NCI-H1092 treated with DMSO at 0.1 percent for 48 hours (cell line): ENCODE measurements around the gene PTPRN2.
"Not testable (repeated sequence)": the region's sequence is repeated elsewhere in the genome, so short reads cannot be mapped to it uniquely, and the experiment has no call there.

ENCODE experiments used
- DNase-seq: peaks from one replicate; lab custom pipeline; 2025; lab: John Stamatoyannopoulos, UW

Gene PTPRN2

GRCh38 chr7:158048569-158048968, 539.1 kb downstream of the PTPRN2 start:
- no peak for DNase-seq

GRCh38 chr7:158047391-158048059, 540.1 kb downstream of the PTPRN2 start:
- DNase-seq: no peak

GRCh38 chr7:158046246-158046645, 541.4 kb downstream of the PTPRN2 start:
- not testable (repeated sequence) for DNase-seq

- peak; percentile 10 for DNase-seq
Measured at GRCh38 chr7:158044482-158044823, 543.2 kb downstream of the PTPRN2 start.

- peak; percentile 50 for DNase-seq
Measured at GRCh38 chr7:158043551-158044481, 543.8 kb downstream of the PTPRN2 start.

GRCh38 chr7:158042156-158042880, 545.3 kb downstream of the PTPRN2 start:
- no peak for DNase-seq

- DNase-seq: no peak
Measured at GRCh38 chr7:158040199-158040598, 547.4 kb downstream of the PTPRN2 start.

- no peak for DNase-seq
Measured at GRCh38 chr7:158039270-158039669, 548.4 kb downstream of the PTPRN2 start.

GRCh38 chr7:158037211-158037610, 550.4 kb downstream of the PTPRN2 start:
- no peak for DNase-seq

GRCh38 chr7:158035343-158035742, 552.3 kb downstream of the PTPRN2 start:
- no peak for DNase-seq

GRCh38 chr7:158034571-158034970, 553.1 kb downstream of the PTPRN2 start:
- DNase-seq: no peak

GRCh38 chr7:158033925-158034324, 553.7 kb downstream of the PTPRN2 start:
- not testable (repeated sequence) for DNase-seq

- DNase-seq: no peak
Measured at GRCh38 chr7:158033196-158033595, 554.4 kb downstream of the PTPRN2 start.

- DNase-seq: no peak
Measured at GRCh38 chr7:158032561-158033115, 555.0 kb downstream of the PTPRN2 start.

- DNase-seq: no peak
Measured at GRCh38 chr7:158031867-158032308, 555.7 kb downstream of the PTPRN2 start.

GRCh38 chr7:158030566-158030965, 557.1 kb downstream of the PTPRN2 start:
- no peak for DNase-seq

GRCh38 chr7:158030071-158030470, 557.6 kb downstream of the PTPRN2 start:
- DNase-seq: no peak

GRCh38 chr7:158029509-158029908, 558.1 kb downstream of the PTPRN2 start:
- DNase-seq: no peak

GRCh38 chr7:158028971-158029370, 558.7 kb downstream of the PTPRN2 start:
- DNase-seq: no peak

GRCh38 chr7:158028290-158028941, 559.2 kb downstream of the PTPRN2 start:
- DNase-seq: peak; percentile 29

- DNase-seq: no peak
Measured at GRCh38 chr7:158027646-158028045, 560.0 kb downstream of the PTPRN2 start.
